PC-3 (cell line): Measurements from ENCODE around the gene TNFRSF18. TPM values are rescaled to one million over a fixed set of nuclear protein-coding genes. Genes with fewer than 3 reads are reported as not detected.
"Not testable (repeated sequence)": the region's sequence is repeated elsewhere in the genome, so short reads cannot be mapped to it uniquely, and the experiment has no call there.

Experiments
- ATAC-seq: fragments of 200-7000 bp; cut with Tn5 transposase; 2 replicates; pipeline ENCODE4 v1.9.1; 2020; ENCODE audit warnings: mild to moderate bottlenecking, moderate library complexity
- BruUV-seq: library from RNA; stranded (reverse); fragments of 400-500 nt; replicated peaks from 2 replicates; lab custom pipeline; 2021; lab: Mats Ljungman, UMichigan
- CTCF ChIA-PET: fragments of 300-600 bp; sonication (Branson Sonifier 250); formaldehyde crosslinking; loops from one replicate; lab custom pipeline; 2022; ENCODE audit warnings: antibody characterized with exemption; lab: Charles Lee
- POLR2A ChIA-PET: fragments of 300-600 bp; sonication (Branson Sonifier 250); formaldehyde crosslinking; loops from one replicate; lab custom pipeline; 2022; ENCODE audit warnings: antibody characterized with exemption; ENCODE audit not compliant: unreplicated experiment; lab: Charles Lee
- DNase-seq: peaks from one replicate; pipeline ENCODE4 v3.0.0-alpha.2; 2015
- H2AFZ ChIP-seq: fragments of 300-600 bp; sonication (generic); 2 replicates; pipeline ENCODE4 v1.6.0; 2016; ENCODE audit warnings: antibody characterized with exemption, low read length
- H3F3A ChIP-seq: fragments of 300-600 bp; sonication (generic); one replicate; pipeline ENCODE4 v1.6.0; 2017; ENCODE audit warnings: antibody characterized with exemption, low read length, control low read depth, mild to moderate bottlenecking; ENCODE audit not compliant: unreplicated experiment
- H3K27ac ChIP-seq: fragments of 300-600 bp; sonication (generic); 2 replicates; pipeline ENCODE4 v1.5.1; 2016; ENCODE audit warnings: mild to moderate bottlenecking, low read length
- H3K27me3 ChIP-seq: fragments of 300-600 bp; sonication (generic); 2 replicates; pipeline ENCODE4 v1.6.1; 2016; ENCODE audit warnings: low read length, mixed read lengths
- H3K36me3 ChIP-seq: fragments of 300-600 bp; sonication (generic); 2 replicates; pipeline ENCODE4 v1.6.1; 2016; ENCODE audit warnings: low read depth, mixed run types, low read length, mixed read lengths
- H3K4me1 ChIP-seq: fragments of 300-600 bp; sonication (generic); 2 replicates; pipeline ENCODE4 v1.5.1; 2016; ENCODE audit warnings: low read length; ENCODE audit not compliant: insufficient read depth
- H3K4me2 ChIP-seq: fragments of 300-600 bp; sonication (generic); 2 replicates; pipeline ENCODE4 v1.6.0; 2016; ENCODE audit warnings: low read length
- H3K4me3 ChIP-seq: fragments of 300-600 bp; sonication (generic); 2 replicates; pipeline ENCODE4 v1.5.1; 2016; ENCODE audit warnings: mild to moderate bottlenecking, low read length, mixed read lengths
- H3K79me2 ChIP-seq: fragments of 300-600 bp; sonication (generic); 2 replicates; pipeline ENCODE4 v1.6.1; 2017; ENCODE audit warnings: low read length, mixed read lengths
- H3K9ac ChIP-seq: fragments of 300-600 bp; sonication (generic); 2 replicates; pipeline ENCODE4 v1.6.0; 2016; ENCODE audit warnings: mild to moderate bottlenecking, low read length
- H3K9me2 ChIP-seq: fragments of 300-600 bp; sonication (generic); replicated peaks from 2 replicates; pipeline ENCODE4 v1.6.1; 2016; ENCODE audit warnings: mixed run types, low read length, mixed read lengths
- H3K9me3 ChIP-seq: fragments of 300-600 bp; sonication (generic); 2 replicates; pipeline ENCODE4 v1.6.1; 2016; ENCODE audit warnings: low read length, mixed read lengths
- H4K20me1 ChIP-seq: fragments of 300-600 bp; sonication (generic); 2 replicates; pipeline ENCODE4 v1.6.1; 2016; ENCODE audit warnings: low read length, mixed read lengths
- CTCF ChIP-seq: fragments of 300-600 bp; sonication (generic); conservative IDR thresholded peaks from 2 replicates; pipeline ENCODE4 v1.5.1; 2017; ENCODE audit warnings: antibody characterized with exemption, low read depth, mild to moderate bottlenecking, low read length
- EZH2 ChIP-seq: fragments of 300-600 bp; sonication (generic); IDR thresholded peaks from one replicate; pipeline ENCODE4 v1.6.1; 2017; ENCODE audit warnings: antibody characterized with exemption, mild to moderate bottlenecking, low read length; ENCODE audit not compliant: unreplicated experiment
- EZH2phosphoT487 ChIP-seq: fragments of 300-600 bp; sonication (generic); IDR thresholded peaks from 2 replicates; pipeline ENCODE4 v1.6.1; 2018; ENCODE audit warnings: mild to moderate bottlenecking, antibody characterized with exemption, low read length, borderline replicate concordance
- intact Hi-C: fragments of 100-400 bp; cut with micrococcal nuclease; formaldehyde crosslinking; loops from 2 replicates; pipeline ENCODE4 v1.9.0; 2023
- total RNA-seq: library from RNA; depleted of rRNA; stranded (reverse); fragments of >200 nt; gene quantifications from 2 replicates; pipeline ENCODE4 v1.2.3, GENCODE V29; 2014

TNFRSF18 gene
- total RNA-seq, 1 experiment from 2014 or later = 87.2 TPM

- Histone ChIP-seq H3K4me3 (no peak overlapping the region), H3K4me1 (no peaks in the 10 kb centered on the region), H3F3A (no peaks in the 10 kb centered on the region), H3K9ac (no peak overlapping the region), H3K4me2 (no peak overlapping the region), H3K27ac (no peak overlapping the region), H3K36me3 (peaks cover 32% of the 10 kb centered on the region), H3K79me2 (no peaks in the 10 kb centered on the region), H2AFZ (no peak overlapping the region), H4K20me1 (no peaks in the 10 kb centered on the region), H3K9me2 (no peaks in the 10 kb centered on the region), H3K27me3 (no peaks in the 10 kb centered on the region), H3K9me3 (no peaks in the 10 kb centered on the region)
- intact Hi-C loops = no loop called here
- BruUV-seq = no TSS peak
- no peak for ATAC-seq
- POLR2A ChIA-PET = no interaction called here
- TF ChIP-seq EZH2 (no peak), CTCF (no peak), EZH2phosphoT487 (no peak)
- CTCF ChIA-PET = interaction anchor here (0.6 to 1.3 kb wide), 4 partner anchors 14 to 129 kb away, joined by 3 to 6 read pairs (median 4); no protein-coding TSS in a partner anchor
- no peak for DNase-seq
Measured at GRCh38 chr1:1250786-1251284, 44.4 kb upstream of the TNFRSF18 start.

GRCh38 chr1:1248009-1248913 lies 41.9 kb upstream of the TNFRSF18 start:
- H3K9ac ChIP-seq, H3K36me3 ChIP-seq, H4K20me1 ChIP-seq, BruUV-seq, H3K4me2 ChIP-seq, H3K79me2 ChIP-seq, H3K9me3 ChIP-seq, H3K9me2 ChIP-seq, intact Hi-C loops, H3K27me3 ChIP-seq, CTCF ChIA-PET, H3K27ac ChIP-seq, H3K4me3 ChIP-seq, DNase-seq, H3K4me1 ChIP-seq, H2AFZ ChIP-seq, H3F3A ChIP-seq: not testable (repeated sequence)
- peak; percentile 3; the same call in 1 of the 2 replicates for ATAC-seq
- POLR2A ChIA-PET = interaction anchor here (0.6 kb wide), 1 partner anchor 16 kb away, joined by 4 read pairs; no protein-coding TSS in a partner anchor

DNA sequence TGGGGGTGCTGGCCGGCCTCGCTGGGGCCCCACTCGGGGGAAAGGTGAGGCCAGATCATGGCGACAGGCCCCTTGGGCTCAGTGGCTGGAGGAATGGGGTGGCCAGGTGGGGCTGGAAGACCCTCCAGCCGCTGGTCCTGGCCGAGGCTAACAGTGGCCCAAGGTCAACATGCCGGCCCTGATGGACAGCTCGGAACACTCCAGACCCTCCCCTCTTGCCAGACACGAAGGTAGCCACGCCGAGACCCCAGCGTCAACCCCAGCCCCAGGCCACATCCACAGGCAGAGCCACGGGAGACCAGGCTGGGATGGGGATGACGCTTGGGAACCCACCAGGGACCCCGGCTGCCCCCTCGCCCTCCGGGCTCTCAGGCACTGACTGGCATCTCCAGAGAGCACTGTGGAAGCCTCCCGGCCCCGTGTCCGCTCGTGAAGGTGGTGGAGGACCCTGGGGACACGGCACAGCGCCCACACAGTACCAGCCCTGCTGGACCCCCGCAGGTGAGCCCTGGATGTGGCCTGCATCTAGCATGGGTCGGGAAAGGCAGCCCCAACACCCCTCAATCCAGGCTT lies 41.0 kb upstream of the TNFRSF18 start:
- POLR2A ChIA-PET = interaction anchor here (0.6 kb wide), 1 partner anchor 17 kb away, joined by 4 read pairs; no protein-coding TSS in a partner anchor
- H3K4me2 ChIP-seq = no peak overlapping the region
- H3K4me3 ChIP-seq = no peak overlapping the region
- H3K36me3 ChIP-seq = no peaks in the 10 kb centered on the region; the same call in 1 of the 2 replicates
- ATAC-seq (peak; percentile 9; the same call in 1 of the 2 replicates), DNase-seq (no peak)
- intact Hi-C loops = no loop called here
- TF ChIP-seq EZH2phosphoT487 (no peak), EZH2 (no peak), CTCF (0 out of 2 replicates have a peak, but pooled peaks have one; percentile 5)
- H2AFZ ChIP-seq = no peak overlapping the region
- H3K9me2 ChIP-seq = no peaks in the 10 kb centered on the region
- no peaks in the 10 kb centered on the region for H4K20me1 ChIP-seq
- H3F3A ChIP-seq = no peaks in the 10 kb centered on the region
- no TSS peak for BruUV-seq
- H3K27ac ChIP-seq = no peak overlapping the region
- H3K27me3 ChIP-seq = no peaks in the 10 kb centered on the region
- no peaks in the 10 kb centered on the region for H3K79me2 ChIP-seq
- no peaks in the 10 kb centered on the region for H3K9me3 ChIP-seq
- no peak overlapping the region for H3K9ac ChIP-seq
- CTCF ChIA-PET = no interaction called here
- H3K4me1 ChIP-seq = no peaks in the 10 kb centered on the region
